ENCODE measurements around the gene GCSAM. TPM values are rescaled to one million over a fixed set of nuclear protein-coding genes. Genes with fewer than 3 reads are reported as not detected.
A peak's percentile ranks its signal among the peaks of the same experiment; 100 is the strongest.

Gene GCSAM
- polyA plus RNA-seq, 1 of the 3 experiments (the other 2 are of a cell fraction): not detected

DNA sequence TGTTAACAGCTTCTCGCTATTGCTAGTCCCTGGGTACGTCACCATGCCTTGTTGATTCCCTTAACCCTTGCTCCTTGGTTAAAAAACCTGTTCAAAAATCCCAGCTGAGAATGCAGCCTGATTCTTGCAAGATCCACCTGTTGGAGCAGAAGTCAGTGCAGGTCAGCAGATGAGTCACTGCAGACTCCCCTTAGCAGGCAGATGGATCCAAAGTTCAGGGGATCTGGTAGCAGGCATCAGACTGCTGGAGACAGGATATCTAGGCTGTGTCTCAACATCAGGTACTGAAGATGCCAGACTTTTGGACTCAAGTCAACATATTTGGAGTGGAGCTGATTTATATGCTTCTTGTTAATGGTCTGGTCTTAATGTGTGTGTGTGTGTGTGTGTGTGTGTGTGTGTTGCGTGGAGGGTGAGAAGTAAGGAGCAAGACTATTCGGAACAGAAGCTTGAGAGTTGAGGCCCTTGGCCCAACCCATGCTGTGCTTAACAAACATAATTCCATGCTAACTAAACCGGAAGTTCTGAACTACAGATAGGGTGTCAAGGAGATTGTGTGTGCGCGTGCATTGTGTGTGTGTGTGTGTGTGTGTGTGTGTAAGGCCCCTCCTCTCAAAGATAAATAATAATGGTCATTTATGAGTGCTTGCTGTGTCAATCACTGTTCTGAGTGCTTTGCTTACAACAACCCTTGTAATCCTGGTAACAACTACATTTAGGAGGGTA lies 47.9 kb downstream of the GCSAM start:
- Histone ChIP-seq H4K20me1 (ENCODE audit: insufficient read depth) (no peaks in the 10 kb centered on the region), H3K4me1 (ENCODE audit: control insufficient read depth in 1 of 2, insufficient read depth in 2 of 2, low read depth in 1 of 2, low read length in 1 of 2) (peaks cover 5 to 10% of the 10 kb centered on the region in 2 experiments; a peak in 2 of 4 replicates), H3K9me3 (no peaks in the 10 kb centered on the region), H3K4me2 (no peak overlapping the region; the same call in 1 of the 2 replicates), H3K27me3 (ENCODE audit: insufficient read depth) (no peaks in the 10 kb centered on the region), H3K9ac (no peak overlapping the region), H2AFZ (ENCODE audit: low read depth) (peak overlapping the region; percentile 99; the same call in 1 of the 2 replicates), H3K36me3 (replicated peaks in 1 of 2; ENCODE audit: control insufficient read depth in 1 of 2, insufficient read depth in 2 of 2, low read length in 1 of 2) (no peaks in the 10 kb centered on the region), H3K27ac (ENCODE audit: low read depth in 2 of 2, low read length in 1 of 2) (no peak overlapping the region), H3F3A (replicated peaks; ENCODE audit: insufficient read depth) (peaks cover 8% of the 10 kb centered on the region), H3K4me3 (ENCODE audit: low read depth in 2 of 2, low read length in 1 of 2) (no peak overlapping the region), H3K9me2 (no peaks in the 10 kb centered on the region), H3K79me2 (ENCODE audit: insufficient read depth) (peaks cover 29% of the 10 kb centered on the region)
- no peak for TF ChIP-seq YY1 (IDR thresholded peaks at IDR 0.05; ENCODE audit: low read depth)
- TF ChIP-seq, protein P1, sequence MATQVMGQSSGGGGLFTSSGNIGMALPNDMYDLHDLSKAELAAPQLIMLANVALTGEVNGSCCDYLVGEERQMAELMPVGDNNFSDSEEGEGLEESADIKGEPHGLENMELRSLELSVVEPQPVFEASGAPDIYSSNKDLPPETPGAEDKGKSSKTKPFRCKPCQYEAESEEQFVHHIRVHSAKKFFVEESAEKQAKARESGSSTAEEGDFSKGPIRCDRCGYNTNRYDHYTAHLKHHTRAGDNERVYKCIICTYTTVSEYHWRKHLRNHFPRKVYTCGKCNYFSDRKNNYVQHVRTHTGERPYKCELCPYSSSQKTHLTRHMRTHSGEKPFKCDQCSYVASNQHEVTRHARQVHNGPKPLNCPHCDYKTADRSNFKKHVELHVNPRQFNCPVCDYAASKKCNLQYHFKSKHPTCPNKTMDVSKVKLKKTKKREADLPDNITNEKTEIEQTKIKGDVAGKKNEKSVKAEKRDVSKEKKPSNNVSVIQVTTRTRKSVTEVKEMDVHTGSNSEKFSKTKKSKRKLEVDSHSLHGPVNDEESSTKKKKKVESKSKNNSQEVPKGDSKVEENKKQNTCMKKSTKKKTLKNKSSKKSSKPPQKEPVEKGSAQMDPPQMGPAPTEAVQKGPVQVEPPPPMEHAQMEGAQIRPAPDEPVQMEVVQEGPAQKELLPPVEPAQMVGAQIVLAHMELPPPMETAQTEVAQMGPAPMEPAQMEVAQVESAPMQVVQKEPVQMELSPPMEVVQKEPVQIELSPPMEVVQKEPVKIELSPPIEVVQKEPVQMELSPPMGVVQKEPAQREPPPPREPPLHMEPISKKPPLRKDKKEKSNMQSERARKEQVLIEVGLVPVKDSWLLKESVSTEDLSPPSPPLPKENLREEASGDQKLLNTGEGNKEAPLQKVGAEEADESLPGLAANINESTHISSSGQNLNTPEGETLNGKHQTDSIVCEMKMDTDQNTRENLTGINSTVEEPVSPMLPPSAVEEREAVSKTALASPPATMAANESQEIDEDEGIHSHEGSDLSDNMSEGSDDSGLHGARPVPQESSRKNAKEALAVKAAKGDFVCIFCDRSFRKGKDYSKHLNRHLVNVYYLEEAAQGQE (IDR thresholded peaks at IDR 0.05; ENCODE audit: low read depth, low read length): no peak
- no peak for TF ChIP-seq MXI1 (IDR thresholded peaks at IDR 0.05; ENCODE audit: low read depth, low read length)
- no peak for TF ChIP-seq EZH2phosphoT487 (IDR thresholded peaks at IDR 0.05; ENCODE audit: borderline replicate concordance, low read depth)
- no peak for TF ChIP-seq FOXM1 (IDR thresholded peaks at IDR 0.05; ENCODE audit: low read depth)
- no peak for TF ChIP-seq NFIC (IDR thresholded peaks at IDR 0.05; ENCODE audit: borderline replicate concordance)
- TF ChIP-seq ELF1 (IDR thresholded peaks at IDR 0.05): no peak
- TF ChIP-seq, protein P2, sequence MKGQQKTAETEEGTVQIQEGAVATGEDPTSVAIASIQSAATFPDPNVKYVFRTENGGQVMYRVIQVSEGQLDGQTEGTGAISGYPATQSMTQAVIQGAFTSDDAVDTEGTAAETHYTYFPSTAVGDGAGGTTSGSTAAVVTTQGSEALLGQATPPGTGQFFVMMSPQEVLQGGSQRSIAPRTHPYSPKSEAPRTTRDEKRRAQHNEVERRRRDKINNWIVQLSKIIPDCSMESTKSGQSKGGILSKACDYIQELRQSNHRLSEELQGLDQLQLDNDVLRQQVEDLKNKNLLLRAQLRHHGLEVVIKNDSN (IDR thresholded peaks at IDR 0.05; ENCODE audit: borderline replicate concordance, low read depth): no peak
- no peak for TF ChIP-seq TEAD4 (IDR thresholded peaks at IDR 0.05; ENCODE audit: borderline replicate concordance, insufficient read depth)
- TF ChIP-seq, protein P3, sequence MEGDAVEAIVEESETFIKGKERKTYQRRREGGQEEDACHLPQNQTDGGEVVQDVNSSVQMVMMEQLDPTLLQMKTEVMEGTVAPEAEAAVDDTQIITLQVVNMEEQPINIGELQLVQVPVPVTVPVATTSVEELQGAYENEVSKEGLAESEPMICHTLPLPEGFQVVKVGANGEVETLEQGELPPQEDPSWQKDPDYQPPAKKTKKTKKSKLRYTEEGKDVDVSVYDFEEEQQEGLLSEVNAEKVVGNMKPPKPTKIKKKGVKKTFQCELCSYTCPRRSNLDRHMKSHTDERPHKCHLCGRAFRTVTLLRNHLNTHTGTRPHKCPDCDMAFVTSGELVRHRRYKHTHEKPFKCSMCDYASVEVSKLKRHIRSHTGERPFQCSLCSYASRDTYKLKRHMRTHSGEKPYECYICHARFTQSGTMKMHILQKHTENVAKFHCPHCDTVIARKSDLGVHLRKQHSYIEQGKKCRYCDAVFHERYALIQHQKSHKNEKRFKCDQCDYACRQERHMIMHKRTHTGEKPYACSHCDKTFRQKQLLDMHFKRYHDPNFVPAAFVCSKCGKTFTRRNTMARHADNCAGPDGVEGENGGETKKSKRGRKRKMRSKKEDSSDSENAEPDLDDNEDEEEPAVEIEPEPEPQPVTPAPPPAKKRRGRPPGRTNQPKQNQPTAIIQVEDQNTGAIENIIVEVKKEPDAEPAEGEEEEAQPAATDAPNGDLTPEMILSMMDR (IDR thresholded peaks at IDR 0.05): no peak
- TF ChIP-seq, protein P4, sequence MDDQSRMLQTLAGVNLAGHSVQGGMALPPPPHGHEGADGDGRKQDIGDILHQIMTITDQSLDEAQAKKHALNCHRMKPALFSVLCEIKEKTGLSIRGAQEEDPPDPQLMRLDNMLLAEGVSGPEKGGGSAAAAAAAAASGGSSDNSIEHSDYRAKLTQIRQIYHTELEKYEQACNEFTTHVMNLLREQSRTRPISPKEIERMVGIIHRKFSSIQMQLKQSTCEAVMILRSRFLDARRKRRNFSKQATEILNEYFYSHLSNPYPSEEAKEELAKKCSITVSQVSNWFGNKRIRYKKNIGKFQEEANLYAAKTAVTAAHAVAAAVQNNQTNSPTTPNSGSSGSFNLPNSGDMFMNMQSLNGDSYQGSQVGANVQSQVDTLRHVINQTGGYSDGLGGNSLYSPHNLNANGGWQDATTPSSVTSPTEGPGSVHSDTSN (IDR thresholded peaks at IDR 0.05): no peak
- no peak for TF ChIP-seq USF2 (IDR thresholded peaks at IDR 0.05; ENCODE audit: borderline replicate concordance, low read depth, low read length)
- TF ChIP-seq JUND (IDR thresholded peaks at IDR 0.05): no peak
- no peak for TF ChIP-seq CHD2 (IDR thresholded peaks at IDR 0.05; ENCODE audit: low read length, partially characterized antibody)
- POLR2A ChIA-PET: no interaction called here
- CTCF ChIA-PET: no interaction called here
- 96% methylated on average over 7 of the region's 7 CpGs for WGBS (ENCODE audit: low lambda C conversion rate)
- DNase-seq: no peak

Data from SK-N-SH (cell line).